Sigmoid colon (tissue), 4 donors: Measurements from ENCODE around the gene TUBB.

Source experiments
- CTCF ChIP-seq, 4 experiments: fragments of 450-650 bp in 3 of 4; fragments of 200-600 bp in 1 of 4; IDR thresholded peaks; one replicate each; pipeline ENCODE4 v1.5.1; 2016 to 2019; ENCODE audit warnings: antibody characterized with exemption in 4 of 4, mild to moderate bottlenecking in 3 of 4, moderate library complexity in 2 of 4
- EP300 ChIP-seq, 4 donors: sonication (generic); formaldehyde crosslinking; IDR thresholded peaks; one replicate each; pipeline ENCODE4 v1.6.1; 2017; ENCODE audit warnings: antibody characterized with exemption in 4 of 4
- POLR2A ChIP-seq, 2 donors: fragments of 450-650 bp; IDR thresholded peaks; one replicate each; pipeline ENCODE4 v1.6.1; 2016; ENCODE audit warnings: antibody characterized with exemption in 2 of 2, mild to moderate bottlenecking in 2 of 2, moderate library complexity in 2 of 2
- POLR2AphosphoS5 ChIP-seq, 4 donors: sonication (generic); formaldehyde crosslinking; IDR thresholded peaks; one replicate each; pipeline ENCODE4 v1.6.1; 2017; ENCODE audit warnings: antibody characterized with exemption in 4 of 4

GRCh38 chr6:30690403-30691207 is 29.5 kb upstream of the TUBB start, which contains the start of gene NRM:
- TF ChIP-seq CTCF (IDR thresholded peaks at IDR 0.05) = no peak
- TF ChIP-seq POLR2AphosphoS5 (IDR thresholded peaks at IDR 0.05) = peak; percentile 41 to 83 (median 76)
- TF ChIP-seq POLR2A (IDR thresholded peaks at IDR 0.05) = peak in 1 of 2 donors; percentile 30
- no peak for TF ChIP-seq EP300 (IDR thresholded peaks at IDR 0.05)
